Gastrocnemius medialis (tissue), 4 donors: ENCODE data around the gene TYROBP.

ENCODE experiments used
- CTCF ChIP-seq, 5 experiments: fragments of 450-650 bp in 3 of 5; fragments of 200-600 bp in 2 of 5; sonication (generic) in 2 of 5; IDR thresholded peaks in 4 of 5; conservative IDR thresholded peaks in 1 of 5; 1 replicate in 4 of 5; 2 replicates in 1 of 5; pipeline ENCODE4 v1.5.1; 2016 to 2019; ENCODE audit warnings: antibody characterized with exemption in 5 of 5, mild to moderate bottlenecking in 3 of 5, moderate library complexity in 3 of 5
- POLR2A ChIP-seq, 2 donors: fragments of 450-650 bp; IDR thresholded peaks; one replicate each; pipeline ENCODE4 v1.6.1; 2017; ENCODE audit warnings: antibody characterized with exemption in 2 of 2, mild to moderate bottlenecking in 2 of 2, moderate library complexity in 2 of 2

DNA sequence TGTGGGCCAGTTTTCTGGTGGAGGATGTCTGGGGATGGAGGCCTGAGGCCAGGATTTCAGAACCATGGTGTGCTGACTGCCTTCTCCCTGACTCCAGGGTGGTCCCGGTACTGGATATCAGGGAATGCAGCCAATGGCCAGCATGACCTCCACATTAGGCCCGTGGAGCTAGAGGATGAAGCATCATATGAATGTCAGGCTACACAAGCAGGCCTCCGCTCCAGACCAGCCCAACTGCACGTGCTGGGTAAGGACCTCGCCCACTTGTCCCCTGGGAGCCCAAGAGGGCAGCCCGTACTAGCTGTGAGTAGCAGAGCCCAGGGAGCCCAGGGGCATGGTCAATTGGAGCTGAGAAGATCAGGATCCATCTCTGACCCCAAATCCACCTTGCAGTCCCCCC lies 49.8 kb downstream of the TYROBP start:
- TF ChIP-seq CTCF (IDR thresholded peaks at IDR 0.05 in 4 of 5, conservative IDR thresholded peaks at IDR 0.05 in 1 of 5) (no peak), POLR2A (IDR thresholded peaks at IDR 0.05) (no peak)
